HG03280 (cell line): ENCODE data around the gene PLEKHM3.

ENCODE experiments used
- ATAC-seq: cut with Tn5 transposase; IDR thresholded peaks from one replicate; pipeline ENCODE4 v1.9.1; 2021; ENCODE audit warnings: mild to moderate bottlenecking, moderate library complexity; ENCODE audit not compliant: unreplicated experiment

The PLEKHM3 gene

DNA sequence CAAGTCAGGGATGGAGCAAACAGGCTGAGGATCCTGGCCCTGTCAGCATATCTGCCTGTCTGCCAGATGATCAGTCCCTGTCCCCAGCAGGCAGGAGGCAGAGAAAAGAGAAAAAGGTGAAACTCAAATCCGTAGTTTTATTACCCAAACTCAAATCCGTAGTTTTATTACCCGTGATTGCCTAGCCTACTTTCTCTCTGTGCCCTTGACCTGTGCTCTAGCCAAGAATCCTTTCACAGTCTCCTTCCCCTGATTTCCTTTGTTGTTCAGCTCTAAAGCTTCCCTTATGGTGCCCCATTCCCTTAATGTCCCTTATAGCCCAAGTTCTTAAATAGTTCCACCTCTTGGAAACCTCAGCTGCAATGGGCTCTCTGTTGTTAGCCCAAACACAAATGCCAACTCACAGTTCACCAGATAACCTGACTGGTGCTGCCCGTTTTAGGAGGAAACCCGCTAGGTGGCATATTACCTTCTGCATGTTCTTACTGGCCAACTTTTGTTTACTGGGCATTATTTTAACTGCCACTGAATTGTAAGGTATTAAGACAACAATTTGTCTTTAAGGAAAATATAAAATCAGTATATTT is 130.0 kb downstream of the PLEKHM3 start:
- no peak for ATAC-seq

DNA sequence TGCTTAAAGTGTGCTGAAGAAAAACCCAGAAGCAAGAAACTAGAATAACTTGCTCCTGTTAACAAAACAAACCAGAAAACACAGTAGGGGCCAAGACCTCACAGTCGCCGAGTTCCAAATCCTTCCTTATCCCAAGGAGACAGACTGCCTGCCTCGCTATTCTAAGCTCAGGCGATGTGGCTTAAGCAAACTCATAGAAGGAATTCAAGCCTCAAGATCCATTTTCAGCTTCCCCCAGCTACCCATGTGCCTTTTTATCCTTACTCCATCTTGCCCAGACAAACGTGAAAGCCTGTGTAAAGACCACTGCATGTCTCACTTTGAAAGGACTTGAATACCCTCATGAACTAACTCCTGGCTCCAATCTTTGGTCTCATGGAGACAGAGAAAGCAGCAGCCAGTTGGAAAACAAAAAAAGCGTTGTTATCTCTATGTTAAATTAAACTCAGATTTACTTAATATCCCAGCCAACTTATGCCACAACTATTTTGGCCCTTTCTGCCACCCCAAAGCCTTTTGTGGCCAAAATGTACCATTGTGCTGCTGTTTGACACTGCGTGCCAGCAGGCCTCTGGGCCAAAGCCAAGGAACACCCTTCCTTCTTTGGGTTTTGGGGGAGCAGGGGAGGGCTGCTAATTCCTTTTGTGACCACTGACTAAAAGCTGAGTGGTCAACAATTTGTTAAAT is 132.5 kb downstream of the PLEKHM3 start:
- ATAC-seq: no peak

DNA sequence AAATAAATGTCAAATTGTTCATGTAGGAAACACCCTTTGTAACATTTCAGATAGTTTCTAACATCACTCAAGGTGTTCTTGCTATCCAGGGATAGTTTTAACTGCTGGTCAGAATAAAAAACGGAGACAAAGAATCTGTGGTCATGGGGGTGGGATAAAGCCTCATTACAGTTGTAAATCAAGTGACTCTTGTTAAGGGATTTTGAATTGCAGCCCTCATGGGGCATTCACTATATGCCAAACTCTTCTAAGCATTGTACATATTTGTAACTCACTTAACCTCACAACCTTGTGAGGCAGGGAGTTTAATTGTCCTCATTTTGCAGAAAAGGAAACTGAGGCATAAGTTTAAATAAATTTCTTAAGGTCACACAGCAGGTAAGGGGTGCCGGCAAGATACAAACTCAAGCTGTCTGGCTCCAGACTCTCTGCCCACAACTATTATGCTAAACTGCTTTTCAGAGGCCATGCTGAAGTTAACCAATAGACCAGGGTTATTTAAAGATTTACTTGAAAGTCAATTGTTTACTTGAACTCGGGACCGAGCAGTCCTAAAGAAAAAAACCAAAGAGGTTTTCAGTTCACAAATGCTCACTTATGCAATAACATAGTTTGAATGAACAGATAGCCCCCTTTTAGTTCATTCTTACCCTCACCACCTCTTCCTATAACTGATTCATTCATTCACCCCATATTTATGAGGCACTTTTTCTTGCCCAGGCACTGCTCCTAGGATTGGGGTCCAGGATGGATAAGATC is 134.1 kb downstream of the PLEKHM3 start:
- ATAC-seq: no peak

DNA sequence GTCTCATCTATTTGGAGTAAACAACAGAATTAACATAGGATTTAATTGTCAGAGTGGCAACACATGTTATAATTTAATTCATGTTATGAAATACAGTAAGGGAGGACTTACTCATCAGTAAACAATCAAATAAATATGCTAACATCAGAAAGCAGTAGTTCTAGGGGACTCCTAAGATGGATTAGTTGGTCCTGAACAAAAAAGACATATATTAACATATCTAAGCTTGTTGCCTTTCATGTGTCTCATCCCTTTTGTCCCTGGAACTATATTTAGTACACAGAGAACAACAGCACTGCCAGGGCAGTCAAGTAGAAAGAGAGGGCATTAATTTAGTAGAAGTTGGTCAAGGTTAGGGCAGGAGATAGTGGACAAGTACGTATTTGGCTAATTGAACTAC is 137.8 kb downstream of the PLEKHM3 start:
- no peak for ATAC-seq

DNA sequence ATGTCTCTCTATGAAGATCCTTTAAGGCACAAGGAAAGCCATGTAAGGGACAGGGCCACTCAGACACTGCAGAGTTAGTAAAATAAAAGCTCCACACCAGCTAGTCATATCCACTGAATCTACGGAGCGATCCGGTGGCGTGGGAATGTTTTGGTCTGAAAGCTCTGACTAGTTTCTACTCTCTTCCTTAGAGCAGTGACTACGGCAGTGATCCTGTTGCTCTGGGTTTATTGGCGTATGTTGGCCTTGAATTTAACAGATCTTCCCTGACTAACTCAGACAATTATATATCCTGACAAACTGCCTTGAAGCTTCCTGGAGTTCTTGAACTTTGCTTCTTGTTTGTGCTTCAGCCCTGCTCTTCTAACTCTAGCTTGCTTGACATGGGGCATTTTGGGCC is 140.3 kb downstream of the PLEKHM3 start:
- ATAC-seq: no peak

DNA sequence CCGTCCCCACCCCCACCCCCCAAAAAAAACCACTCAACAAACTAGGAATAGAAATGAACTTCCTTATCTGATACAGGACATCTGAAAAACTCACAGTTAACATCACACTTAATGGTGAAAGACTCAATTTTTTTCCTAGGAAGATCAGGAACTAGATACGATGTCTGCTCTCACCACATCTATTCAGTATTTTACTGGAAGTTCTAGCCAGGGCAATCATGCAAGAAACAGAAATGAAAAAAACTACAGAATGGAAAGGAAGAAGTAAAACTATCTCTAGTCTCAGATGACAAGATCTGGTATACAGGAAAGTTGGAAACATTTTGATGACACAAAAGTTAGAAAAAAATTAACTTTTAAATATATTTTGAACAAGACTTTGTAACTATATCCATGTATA is 141.2 kb downstream of the PLEKHM3 start:
- no peak for ATAC-seq

DNA sequence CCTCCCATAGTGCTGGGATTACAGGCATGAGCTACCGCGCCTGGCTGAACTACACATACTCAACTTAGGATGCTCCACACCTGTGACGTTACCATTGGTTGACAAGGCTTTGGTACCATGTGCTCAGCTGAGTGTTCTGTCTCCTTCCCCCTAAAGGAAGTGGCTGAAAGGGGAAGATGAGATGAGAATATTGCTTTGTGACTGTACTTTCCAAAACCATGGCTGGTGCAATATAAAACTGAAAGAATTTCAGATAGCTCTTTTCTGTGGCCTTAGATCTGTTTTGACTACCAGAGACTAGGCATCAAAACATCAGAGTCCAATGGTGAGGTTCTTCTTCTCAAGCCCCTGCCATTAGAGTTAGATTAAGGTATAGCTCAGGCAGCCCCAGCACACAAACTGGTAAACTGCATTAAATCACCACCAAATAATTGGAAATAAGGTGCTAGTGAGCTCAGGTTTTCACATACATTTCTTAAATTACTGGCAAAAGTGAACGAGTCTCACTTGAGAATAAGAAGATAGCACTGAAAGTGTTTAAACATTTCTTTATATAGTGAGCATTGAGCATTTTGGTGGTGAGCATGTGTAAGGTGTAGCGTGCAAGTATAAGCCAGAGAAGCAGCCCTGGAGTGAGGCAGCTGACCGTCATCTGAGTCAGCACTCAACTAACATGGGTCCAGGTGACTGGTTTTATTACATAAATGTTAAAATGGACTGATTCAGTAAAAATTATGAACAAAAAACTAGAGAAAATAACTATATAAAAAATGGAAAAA is 142.1 kb downstream of the PLEKHM3 start:
- ATAC-seq: no peak

DNA sequence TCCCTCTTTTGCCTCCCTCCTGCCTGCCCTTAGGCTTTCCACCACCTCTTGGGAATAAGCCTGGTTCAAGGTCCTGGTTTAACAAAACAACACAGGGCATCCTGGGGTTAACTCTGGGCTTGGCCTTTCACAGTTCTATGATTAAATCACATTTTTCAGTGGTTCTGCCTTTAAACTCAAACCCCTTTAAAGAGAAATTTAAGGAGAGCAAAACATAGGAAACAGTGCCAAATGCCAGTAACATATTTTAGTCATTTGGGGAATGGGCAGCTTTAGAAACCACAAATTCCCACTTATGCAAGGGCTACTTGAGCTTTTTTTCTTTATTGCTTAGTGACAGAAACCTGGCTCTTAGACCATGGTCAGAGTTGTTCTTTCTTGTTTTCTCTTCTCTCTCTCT is 143.4 kb downstream of the PLEKHM3 start:
- no peak for ATAC-seq

DNA sequence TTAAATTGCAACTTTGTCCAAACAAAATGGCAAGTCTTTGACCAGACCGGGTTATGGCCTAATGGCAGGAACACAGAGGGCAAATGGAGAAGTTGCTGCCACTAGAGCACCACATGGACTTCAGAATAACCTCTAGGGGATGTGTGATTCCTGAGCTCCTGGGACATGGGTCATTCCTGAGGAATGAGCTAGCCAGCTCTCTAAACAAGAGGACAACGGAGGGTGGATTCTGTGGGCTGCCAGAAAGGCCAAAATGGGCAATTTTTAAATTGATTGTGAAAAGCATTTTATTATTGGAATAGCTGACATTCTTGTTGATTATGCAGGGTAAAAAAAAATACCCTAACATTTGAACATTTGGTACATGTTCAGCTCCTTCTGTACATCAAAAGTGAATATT is 145.8 kb downstream of the PLEKHM3 start:
- ATAC-seq: no peak

DNA sequence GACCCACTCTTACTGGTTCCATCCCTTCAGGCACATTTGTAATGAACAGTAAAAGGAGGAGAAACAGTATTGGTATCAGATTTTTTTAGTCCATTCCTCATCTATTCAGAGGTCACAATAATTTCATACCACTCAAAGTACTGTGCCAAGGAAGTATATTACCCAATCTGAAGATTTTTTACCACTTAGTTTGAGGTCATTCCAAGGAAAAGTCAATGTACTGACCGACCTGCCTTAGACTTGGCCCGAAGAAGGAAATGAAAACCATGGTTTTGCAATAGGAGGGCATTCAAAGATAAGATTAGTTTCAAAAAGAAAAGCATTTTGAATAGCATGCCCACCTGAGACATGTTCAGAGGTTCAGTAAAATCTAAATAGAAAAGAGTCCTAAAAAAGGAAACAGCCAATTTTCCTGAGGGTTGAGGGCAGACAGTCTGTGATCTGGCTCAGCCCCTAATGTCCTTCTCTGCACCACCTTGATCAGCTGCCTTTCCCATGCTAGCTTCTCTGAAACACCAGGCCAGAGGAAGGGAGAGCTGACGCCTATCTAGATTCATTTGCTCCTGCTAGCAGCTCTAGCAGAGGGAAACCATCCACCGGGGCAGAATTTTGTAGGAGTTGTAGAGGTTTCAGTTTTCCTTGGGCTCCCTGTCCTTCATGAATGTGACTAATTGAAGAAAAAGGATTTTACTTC is 148.3 kb downstream of the PLEKHM3 start:
- ATAC-seq: no peak

DNA sequence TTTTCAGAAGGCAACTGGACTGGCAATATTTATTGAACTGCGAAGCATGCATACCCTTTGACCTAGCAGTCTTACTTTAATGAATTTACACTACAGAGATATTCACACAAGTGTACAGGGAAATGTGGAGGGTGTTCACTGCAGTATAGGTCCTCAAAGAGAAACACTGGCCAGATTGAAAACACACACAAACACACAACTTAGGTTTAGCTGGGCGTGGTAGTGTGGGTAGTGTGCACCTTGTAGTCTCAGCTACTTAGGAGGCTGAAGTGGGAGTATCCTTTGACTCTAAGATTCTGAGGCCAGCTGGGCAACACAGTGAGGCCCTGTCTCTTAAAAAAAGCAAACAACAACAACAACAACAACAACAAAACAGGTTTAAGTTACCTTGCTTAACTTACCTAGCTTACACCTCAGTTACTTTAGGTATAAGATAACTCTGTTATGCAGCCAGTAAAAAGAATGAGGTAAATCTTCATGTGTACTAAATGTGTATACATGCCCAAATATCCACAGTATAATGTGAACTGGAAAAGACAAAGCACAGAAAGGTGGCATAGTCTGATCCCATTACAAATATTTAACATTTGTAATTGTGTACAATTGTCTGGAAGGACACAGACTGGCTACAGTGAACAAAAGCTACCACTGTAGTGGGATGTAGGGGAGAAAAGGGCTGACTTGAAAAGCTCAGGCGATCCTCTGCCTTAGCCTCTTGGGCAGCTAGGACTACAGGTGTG is 149.7 kb downstream of the PLEKHM3 start:
- ATAC-seq: no peak

DNA sequence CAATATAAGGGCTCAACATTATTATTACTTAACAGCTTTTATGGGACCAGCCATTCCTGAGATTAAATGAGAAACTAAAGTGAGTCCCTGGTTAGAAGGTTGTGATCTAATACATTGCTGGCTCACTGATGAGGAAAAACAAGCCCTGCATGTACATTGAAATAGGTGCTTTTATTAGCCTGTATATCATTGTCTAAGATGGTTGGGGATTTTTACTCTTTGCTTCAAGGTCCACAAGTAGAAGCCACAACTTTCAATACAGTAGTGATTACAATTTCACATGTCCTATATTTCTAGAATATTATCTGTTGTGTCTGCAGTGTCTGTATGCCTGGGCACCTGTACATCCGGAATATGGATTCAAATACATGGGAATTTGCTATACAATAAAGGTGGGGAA is 151.5 kb downstream of the PLEKHM3 start:
- no peak for ATAC-seq

DNA sequence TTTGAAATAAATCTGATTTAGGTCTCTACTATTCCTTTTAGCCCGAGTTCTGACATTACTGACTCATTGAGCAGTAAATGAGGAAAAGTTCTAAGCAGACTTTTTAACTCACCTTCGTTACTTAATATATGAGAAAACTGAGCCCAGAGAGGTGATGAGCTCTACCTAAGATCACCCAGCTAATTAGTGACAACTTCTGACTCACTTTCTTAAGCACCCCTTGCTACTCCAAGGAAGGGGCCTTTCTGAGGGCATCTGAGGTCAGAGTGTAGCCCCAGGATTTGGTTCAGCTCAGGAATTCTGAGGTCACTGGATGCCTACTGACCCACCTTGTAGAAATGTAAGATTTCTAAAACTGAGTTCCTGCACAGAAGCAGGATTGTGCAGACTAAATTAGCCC is 153.4 kb downstream of the PLEKHM3 start:
- ATAC-seq: no peak

DNA sequence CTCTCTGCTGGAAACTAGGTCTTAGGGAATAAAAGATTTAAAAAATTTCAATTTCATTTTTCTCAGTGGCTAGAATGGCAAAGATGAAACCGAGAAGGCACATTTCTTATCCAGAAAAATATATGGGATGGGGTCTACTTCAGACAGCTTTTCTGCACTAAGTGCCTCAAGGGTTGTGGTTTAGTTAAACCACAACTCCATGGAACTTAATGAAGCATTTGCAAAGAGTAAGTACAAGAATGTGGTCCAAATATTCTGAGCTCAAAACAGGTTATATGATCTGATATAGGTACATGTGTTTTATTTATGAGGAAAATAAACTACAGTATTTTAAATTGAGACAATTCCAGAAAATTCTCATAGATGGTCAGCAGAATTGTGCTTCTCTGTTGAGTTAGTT is 153.8 kb downstream of the PLEKHM3 start:
- ATAC-seq: no peak

DNA sequence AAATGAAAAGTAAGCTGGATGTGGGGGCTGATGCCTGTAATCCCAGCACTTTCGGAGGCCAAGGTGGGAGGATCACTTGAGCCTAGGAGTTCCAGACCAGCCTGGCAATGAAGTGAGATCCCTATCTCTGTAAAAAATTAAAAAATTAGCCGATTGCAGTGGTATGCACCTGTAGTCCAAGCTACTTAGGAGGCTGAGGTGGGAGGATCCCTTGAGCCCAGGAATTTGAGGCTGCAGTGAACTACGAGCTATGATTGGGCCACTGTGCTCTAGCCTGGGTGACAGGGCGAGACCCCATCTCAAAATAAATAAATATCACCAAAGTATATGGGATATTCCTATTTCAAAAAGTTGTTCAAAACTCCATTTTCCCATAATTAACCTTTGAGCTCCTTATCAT is 154.5 kb downstream of the PLEKHM3 start:
- no peak for ATAC-seq

DNA sequence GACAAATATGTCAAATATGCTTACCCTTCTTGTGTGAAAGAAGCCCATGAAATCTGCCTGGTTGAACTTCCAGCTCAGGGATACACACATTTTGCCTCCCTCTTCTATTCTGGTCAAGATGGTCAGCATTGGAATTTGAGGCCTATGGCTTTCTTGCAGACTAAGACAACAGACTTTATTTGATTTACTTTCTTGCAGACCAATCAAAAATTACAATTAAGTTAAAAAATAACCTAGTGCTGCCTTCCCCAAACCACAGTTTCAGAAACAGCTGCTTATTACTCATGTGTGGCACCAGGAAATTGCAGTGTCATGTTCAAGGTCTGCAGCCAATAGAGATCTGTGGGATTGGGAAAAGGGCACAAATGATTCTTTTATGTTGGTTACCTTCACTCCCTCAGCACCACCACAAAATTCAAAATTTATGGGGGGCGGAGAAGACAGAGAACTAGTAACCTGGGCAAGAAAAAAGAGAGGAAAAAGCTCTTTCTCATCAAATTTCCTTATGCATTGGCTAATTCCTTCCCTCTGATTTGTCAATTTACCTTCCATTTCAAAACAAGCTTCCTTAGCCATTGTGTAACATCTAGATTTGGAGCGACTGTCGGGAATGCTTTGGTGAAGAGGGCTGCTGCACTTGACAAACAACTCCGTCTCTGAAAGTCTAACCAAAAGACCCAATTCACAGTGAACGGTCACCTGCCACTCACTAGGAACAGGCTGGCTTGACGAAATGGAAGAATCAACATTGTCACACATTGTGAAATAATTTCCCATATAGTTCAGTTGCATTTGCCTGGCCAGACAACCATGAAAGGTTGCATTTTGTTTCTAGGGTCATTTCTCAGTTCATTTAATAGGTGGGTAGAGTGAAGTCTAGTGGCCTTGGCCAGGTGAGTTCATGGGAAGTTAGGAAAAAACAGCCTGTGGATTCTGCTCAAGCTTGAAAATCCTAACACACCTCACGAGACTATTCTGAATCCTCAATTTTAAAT is 155.2 kb downstream of the PLEKHM3 start:
- no peak for ATAC-seq

DNA sequence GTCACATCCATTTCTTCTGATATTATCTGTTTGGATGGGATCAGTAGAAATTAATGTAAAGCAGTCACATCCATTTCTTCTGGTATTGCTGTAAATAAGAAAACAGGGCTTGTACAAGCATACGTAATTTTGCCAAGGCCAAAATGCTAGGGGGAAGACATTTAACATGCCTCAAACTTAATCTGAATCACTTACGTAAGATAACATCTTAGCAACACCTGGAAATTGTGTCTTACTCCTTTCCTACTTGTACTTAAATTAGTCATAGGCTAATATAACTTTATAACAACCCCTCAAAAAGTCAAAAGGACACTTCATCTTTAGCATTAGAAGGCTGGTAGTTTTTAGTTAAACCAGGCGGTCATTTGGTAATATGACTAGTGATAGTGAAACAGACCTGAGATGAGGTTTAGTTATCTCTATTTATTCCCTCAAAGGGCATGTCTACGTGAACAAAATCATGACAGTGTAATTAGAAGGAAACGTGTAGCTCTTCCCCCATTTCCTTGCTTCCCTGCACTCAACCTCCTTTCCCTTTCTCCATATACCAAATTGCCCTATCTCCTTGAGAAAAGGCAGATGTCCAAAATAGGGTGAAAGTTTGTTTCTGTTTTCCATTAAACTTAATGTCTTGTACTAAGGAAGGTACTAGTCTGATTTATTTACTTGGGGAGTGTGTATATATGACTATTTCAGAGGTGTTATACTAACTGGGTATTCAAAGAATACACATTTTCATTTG is 156.3 kb downstream of the PLEKHM3 start:
- ATAC-seq: no peak

DNA sequence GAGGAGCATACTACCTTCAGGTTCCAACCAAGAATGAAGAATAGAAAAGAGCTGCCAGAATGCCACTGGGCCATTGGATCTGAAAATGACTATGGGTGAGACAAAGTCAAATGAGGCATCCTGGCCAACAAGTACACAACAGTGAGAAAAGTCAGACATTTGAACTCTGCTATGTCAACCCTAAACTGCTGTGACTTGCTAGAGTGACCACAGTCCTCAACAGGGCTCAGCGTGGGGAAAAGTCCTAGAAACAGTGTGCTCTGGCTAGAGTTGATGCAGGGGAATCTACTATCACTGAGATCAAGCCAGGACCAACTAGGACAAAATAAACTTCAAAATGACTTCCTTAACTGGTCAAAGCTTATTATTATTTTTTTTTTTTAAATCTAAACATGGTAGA is 157.4 kb downstream of the PLEKHM3 start:
- no peak for ATAC-seq
